ENCODE measurements around the gene TXNRD1.

DNA sequence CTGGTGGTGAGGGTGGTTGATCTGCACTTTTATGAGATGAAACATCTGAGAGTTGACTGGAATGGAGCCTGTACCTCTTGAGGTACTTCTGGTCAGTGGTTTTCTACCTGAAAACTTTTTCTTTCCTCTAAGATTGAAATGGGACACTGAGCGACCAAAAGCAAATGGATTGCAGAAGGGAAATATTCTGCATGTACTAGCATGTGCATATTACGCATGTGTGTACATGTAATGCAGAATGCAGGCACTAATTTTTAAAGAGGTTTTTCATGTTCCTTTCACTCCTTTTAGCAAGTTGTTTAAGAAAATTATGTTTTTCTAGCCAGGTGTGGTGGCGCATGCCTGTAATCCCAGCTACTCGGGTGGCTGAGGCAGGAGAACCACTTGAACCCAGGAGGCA lies 59.2 kb downstream of the TXNRD1 start:
- TF ChIP-seq, protein P1, sequence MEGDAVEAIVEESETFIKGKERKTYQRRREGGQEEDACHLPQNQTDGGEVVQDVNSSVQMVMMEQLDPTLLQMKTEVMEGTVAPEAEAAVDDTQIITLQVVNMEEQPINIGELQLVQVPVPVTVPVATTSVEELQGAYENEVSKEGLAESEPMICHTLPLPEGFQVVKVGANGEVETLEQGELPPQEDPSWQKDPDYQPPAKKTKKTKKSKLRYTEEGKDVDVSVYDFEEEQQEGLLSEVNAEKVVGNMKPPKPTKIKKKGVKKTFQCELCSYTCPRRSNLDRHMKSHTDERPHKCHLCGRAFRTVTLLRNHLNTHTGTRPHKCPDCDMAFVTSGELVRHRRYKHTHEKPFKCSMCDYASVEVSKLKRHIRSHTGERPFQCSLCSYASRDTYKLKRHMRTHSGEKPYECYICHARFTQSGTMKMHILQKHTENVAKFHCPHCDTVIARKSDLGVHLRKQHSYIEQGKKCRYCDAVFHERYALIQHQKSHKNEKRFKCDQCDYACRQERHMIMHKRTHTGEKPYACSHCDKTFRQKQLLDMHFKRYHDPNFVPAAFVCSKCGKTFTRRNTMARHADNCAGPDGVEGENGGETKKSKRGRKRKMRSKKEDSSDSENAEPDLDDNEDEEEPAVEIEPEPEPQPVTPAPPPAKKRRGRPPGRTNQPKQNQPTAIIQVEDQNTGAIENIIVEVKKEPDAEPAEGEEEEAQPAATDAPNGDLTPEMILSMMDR (IDR thresholded peaks at IDR 0.05): no peak
- no peak for TF ChIP-seq POLR2A (IDR thresholded peaks at IDR 0.05)

Measured in uterus (tissue), 2 donors.